DMS 273 (cell line): ENCODE results near the gene MAP7.
"Not testable (repeated sequence)": the region's sequence is repeated elsewhere in the genome, so short reads cannot be mapped to it uniquely, and the experiment has no call there.

ENCODE experiments used
- DNase-seq: peaks from one replicate; lab custom pipeline; 2025; ENCODE audit not compliant: unreplicated experiment; lab: John Stamatoyannopoulos, UW

MAP7 gene

GRCh38 chr6:136550330-136551071 is at the start of gene MAP7:
Gene MAP7 (minus strand): TSS chr6:136550422. CDS start chr6:136550408, 14 bp downstream.
- peak; percentile 78 for DNase-seq

DNA sequence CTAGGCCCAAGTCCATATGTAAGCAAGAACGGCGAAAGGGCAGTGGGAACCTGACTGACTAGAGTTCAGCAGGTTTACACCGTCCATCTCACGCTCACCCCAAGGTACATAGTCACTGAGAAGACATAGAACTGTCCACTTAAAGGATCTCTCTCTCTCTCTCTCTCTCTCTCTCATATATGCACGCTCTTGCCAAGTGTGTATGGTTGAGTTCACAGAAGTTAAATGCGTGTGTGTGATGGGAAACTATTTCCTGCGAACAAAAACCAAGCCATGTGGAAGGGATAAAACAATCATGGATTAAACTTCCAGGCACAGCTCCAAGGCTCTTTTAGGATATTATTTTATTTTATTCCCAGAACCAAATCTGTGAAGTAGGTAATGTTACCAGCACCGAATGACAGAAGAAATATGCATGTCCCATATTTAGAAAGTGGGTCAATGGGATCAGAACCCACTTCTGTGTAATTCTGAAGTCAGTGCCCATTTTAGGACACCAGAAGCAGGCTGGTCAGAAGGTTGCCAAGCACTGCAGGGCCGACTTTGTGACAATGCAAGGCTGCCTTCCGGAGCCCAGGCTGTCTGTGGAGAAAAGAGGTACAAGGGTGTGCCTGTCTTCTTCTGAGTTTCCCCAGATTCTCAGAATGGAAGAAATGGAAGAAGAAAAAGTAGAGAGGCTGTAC is 49.2 kb upstream of the MAP7 start:
- DNase-seq = no peak

- no peak for DNase-seq
These were observed 47.8 kb upstream of the MAP7 start for GRCh38 chr6:136598048-136598447.

DNA sequence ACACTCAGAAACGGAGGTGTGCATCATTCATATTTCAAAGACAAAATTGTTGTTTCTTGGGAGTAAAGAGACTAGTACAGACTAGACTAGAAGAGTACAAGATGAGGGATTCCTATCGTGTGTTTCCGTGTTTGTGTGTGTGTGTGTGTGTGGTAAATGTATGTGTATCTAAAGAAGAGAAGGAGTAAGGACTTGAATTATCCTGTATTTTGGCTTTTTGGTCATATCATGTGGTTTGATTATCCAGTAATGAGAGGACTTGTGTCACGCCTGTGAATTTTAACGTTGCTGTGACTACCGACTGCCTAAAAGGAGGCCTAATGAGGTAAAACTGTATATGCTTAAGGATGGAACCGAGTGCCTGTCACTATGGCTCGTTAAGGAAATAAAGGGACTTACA is 44.4 kb upstream of the MAP7 start:
- DNase-seq = no peak

DNA sequence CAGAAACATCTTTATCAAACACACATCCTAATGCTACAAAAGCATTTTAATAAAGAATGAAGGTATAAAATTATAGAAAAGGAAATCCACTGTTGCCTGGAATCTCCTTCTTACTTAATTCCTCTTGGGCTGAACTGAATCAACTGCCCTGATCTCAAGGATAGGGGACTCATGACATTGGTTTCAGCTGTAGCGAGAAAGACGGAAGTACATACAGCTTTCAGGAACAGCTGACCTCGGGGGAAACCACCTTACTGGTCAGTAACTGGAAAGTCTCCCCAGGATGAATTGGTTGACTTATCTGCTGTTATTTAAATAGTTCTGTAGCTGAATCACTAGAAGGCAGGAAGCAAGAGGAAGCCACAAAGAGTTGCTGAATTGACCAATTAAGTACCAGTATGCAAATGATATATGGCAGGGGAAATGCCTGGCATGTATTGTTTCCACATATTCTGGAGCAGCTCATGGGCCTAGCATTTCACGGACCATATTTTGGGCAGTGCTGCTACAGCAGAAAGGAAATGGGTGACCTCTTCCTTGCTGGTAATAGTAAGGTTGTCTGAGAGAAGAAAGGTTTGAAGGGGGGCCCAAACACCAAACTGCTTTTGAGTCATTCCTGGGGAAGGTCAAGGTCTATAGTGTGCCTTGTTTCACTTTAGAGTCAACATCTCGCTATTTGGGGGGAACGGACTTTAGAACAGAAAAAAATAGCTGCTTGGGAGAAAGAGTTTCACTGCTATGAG is 43.7 kb upstream of the MAP7 start:
- DNase-seq = no peak

DNA sequence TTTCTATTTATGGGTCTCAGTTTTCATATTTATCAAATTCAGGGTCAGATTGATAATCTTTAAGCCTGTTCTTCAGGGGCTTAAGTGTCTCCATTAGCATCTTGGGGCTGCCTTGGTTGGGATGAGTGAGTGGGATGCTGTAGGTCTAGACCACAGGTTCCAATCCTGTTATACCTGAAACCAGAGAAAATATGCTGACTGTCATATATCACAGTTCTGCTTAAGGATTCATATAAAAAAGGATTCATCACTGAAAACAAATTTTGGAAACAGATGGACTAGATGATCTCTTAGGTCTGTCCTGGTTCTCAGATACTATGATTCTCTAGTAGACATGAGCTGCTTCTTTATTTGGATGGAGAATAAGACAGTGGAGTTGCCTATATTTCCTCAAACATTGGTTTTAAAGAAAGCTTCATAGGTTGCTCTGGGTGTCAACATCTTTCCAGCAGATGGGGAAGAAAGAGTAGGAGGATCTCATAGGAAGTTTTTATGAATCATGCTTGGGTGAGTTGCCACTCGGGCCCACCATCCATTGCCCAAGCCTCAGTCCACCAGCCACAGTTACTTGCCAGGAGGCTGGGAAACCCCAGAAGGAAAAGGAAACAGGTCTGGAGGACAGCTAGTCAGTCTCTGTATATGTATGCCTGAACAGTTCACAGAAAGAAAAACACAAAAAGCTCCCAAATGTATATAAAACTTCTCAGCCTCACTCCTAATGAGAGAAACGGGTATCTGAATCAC is 42.9 kb upstream of the MAP7 start:
- DNase-seq = no peak

- no peak for DNase-seq
These were observed 41.4 kb upstream of the MAP7 start for GRCh38 chr6:136591617-136592016.

- not testable (repeated sequence) for DNase-seq
These were observed 40.6 kb upstream of the MAP7 start for GRCh38 chr6:136590846-136591245.

DNA sequence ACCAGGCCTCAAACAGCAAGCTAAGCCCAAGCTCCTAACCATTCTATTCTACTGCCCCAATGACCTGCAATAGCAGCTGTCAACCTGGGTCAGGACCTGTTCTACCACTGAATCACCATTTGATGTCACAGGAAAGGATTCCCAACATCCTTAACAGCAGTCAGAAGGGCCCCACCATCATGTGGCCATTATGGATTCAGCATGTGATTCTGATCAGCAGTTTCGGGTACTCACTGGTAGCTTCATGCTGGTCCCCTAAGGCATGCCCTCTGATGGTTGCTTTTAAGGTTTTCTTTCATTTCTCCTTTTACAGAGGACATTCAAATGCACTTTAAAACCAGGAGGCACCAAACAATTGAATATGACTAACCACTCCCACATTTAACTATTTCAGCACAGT is 37.3 kb upstream of the MAP7 start:
- DNase-seq = no peak

DNA sequence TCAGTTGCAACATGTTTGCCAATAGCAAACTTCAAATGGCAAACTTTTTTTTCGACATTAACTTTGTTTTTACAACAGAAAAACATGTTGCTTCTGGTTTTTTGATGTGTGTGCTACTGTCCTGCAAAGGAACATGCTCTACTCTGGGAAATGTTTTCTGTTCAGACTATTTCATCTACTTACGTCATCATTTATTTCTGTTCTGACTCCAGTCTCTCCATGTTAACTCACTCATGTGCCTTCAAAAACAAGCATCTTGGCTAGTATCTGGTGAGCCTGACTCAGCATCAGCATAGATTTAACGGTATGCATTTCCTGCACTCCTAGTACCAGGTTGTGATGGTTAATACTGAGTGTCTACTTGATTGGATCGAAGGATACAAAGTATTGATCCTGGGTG is 36.1 kb upstream of the MAP7 start:
- no peak for DNase-seq

GRCh38 chr6:136585523-136585922 is 35.3 kb upstream of the MAP7 start:
- DNase-seq = not testable (repeated sequence)

- not testable (repeated sequence) for DNase-seq
These were observed 34.1 kb upstream of the MAP7 start for GRCh38 chr6:136584290-136584689.

DNA sequence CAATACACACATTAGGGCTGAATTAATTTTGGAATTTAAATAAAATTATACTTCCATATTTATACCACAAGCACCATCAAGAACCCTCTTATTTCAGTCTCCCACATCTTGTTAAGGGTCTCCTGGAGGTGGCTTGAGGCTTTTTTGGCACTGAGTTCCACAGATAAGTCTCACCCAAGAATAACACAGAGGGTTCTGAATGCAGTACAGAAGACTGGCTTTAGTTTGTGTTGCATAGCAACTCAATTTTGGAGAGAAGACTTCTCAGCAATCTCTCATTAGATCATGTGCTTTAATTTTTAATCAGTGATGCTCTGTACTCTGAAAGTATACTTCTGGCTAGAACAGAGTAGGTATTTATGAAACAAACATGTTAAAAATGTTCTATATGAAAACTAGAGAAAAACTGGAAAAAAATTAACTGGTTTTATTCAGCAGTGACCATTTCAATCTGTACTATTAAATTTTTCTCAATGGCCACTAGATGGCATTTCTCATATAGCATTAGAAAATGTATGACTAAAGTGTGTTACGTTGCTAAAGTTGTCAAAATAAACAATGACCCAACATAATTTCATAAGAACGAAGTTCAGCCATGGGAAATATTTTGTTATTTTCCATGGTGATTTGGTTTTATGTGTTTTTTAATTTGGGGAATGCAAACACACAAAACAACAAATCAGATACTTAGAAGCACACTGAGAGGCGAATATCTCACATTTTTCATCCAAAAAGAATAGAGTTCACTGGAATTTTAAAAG is 32.7 kb upstream of the MAP7 start:
- DNase-seq = peak; percentile 49

DNA sequence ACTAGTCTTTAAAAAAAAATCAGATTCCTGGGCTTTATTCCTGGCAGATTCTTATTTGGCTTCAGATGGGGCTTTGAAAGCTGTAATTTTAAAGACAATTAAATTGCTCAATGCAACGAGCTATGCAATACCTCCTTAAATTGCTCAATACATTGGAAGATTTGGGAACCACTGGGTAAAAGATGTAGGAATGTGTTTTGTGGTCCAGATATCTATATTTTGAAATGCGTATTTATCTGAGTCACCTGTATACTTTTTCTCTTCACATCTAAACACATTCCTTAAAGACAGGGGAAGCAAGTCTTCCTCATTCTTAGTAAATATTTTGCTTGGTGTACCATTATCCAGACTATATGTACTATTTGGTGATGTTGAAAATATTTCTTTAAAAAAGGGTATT is 29.6 kb upstream of the MAP7 start:
- DNase-seq = no peak

- no peak for DNase-seq
These were observed 26.6 kb upstream of the MAP7 start for GRCh38 chr6:136576821-136577220.

- no peak for DNase-seq
These were observed 21.3 kb upstream of the MAP7 start for GRCh38 chr6:136571496-136571895.

- DNase-seq = no peak
These were observed 20.8 kb upstream of the MAP7 start for GRCh38 chr6:136571065-136571464.

DNA sequence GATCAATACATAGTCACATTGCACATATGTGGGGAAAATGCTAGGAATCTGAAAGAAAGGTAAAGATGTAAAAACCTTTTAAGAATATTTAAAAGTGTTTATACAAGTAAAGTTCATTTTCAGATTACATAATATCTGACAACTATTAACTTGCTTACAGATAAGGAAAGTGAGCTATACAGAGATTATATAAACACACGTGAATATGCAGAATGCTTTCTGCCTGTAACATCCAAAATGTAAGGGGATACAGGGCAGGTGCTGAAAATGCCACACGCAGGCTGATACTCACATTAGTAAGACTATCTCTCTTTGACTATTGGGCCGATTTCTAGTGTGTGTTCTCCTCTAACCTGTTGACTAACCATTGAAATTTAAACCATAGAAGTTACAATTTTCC is 17.9 kb upstream of the MAP7 start:
- DNase-seq = no peak

DNA sequence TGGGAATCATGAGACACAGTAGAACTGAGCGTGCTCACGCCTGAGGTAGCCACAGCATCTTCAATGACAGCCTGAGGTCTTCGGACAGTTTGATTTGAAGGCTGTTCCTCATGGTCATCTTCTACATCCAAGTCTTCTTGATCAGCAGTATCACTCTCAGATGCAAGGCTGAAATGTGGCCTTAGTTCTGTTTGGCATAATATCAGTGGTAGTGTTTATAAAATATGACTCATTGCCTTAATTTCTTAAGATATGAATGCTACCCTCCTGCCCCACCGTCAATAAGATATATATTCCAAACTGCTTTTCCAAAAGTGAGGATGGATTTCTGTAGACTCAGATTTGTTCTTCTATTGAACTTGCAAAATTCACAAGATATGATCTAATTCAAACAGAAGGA is 17.5 kb upstream of the MAP7 start:
- no peak for DNase-seq

- DNase-seq = no peak
These were observed 16.6 kb upstream of the MAP7 start for GRCh38 chr6:136566851-136567250.
